BLaER1 treated with 17β-estradiol and CSF1 and Interleukin-3, amounts not matched to agents 10 nM and 100 nM (cell line): ENCODE data around the gene RNF144A.

Source experiments
- H3K27ac ChIP-seq, 11 experiments: shearing (Covaris generic); formaldehyde crosslinking; 2 replicates each; pipeline ENCODE4 v1.8.1; 2022
- H3K27me3 ChIP-seq, 11 experiments: shearing (Covaris generic); formaldehyde crosslinking; 2 replicates each; pipeline ENCODE4 v1.8.1; 2022
- H3K36me3 ChIP-seq, 11 experiments: shearing (Covaris generic); formaldehyde crosslinking; 2 replicates each; pipeline ENCODE4 v1.8.1; 2022
- H3K4me1 ChIP-seq, 10 experiments: shearing (Covaris generic); formaldehyde crosslinking; 2 replicates each; pipeline ENCODE4 v1.8.1; 2022
- H3K4me2 ChIP-seq, 11 experiments: shearing (Covaris generic); formaldehyde crosslinking; 2 replicates each; pipeline ENCODE4 v1.8.1; 2022
- H3K4me3 ChIP-seq, 10 experiments: shearing (Covaris generic); formaldehyde crosslinking; 2 replicates each; pipeline ENCODE4 v1.8.1; 2022
- H3K9ac ChIP-seq, 11 experiments: shearing (Covaris generic); formaldehyde crosslinking; 2 replicates each; pipeline ENCODE4 v1.8.1; 2022
- H3K9me3 ChIP-seq, 11 experiments: shearing (Covaris generic); formaldehyde crosslinking; replicated peaks in 1 of 11; 2 replicates each; pipeline ENCODE4 v1.8.1; 2022
- H4K20me1 ChIP-seq, 11 experiments: shearing (Covaris generic); formaldehyde crosslinking; 2 replicates each; pipeline ENCODE4 v1.8.1; 2022
- Cebpa-rat ChIP-seq, 11 experiments: shearing (Covaris generic); IDR thresholded peaks; 2 replicates each; pipeline ENCODE4 v1.8.1; 2022

RNF144A gene

GRCh38 chr2:6955511-6956136 is 38.4 kb downstream of the RNF144A start:
- Histone ChIP-seq H3K27me3 (no peaks in the 10 kb centered on the region), H3K36me3 (peaks cover 0 to 12% (median 0%) of the 10 kb centered on the region in 11 experiments; a peak in 2 of 22 replicates), H3K9me3 (no peaks in the 10 kb centered on the region), H3K9ac (no peak overlapping the region), H4K20me1 (no peaks in the 10 kb centered on the region), H3K27ac (no peak overlapping the region), H3K4me3 (no peak overlapping the region), H3K4me1 (no peaks in the 10 kb centered on the region), H3K4me2 (no peak overlapping the region)
- TF ChIP-seq Cebpa-rat (IDR thresholded peaks at IDR 0.05) = no peak

- no peaks in the 10 kb centered on the region for H3K9me3 ChIP-seq
- peaks cover 0 to 12% (median 0%) of the 10 kb centered on the region in 11 experiments; a peak in 3 of 22 replicates for H3K36me3 ChIP-seq
- no peaks in the 10 kb centered on the region for H3K4me1 ChIP-seq
- no peaks in the 10 kb centered on the region for H3K27me3 ChIP-seq
- no peak overlapping the region for H3K27ac ChIP-seq
- H3K4me3 ChIP-seq = no peak overlapping the region
- no peaks in the 10 kb centered on the region for H4K20me1 ChIP-seq
- H3K4me2 ChIP-seq = no peak overlapping the region
- no peak overlapping the region for H3K9ac ChIP-seq
- TF ChIP-seq Cebpa-rat (IDR thresholded peaks at IDR 0.05) = no peak
Measured at GRCh38 chr2:6956566-6956965, 39.4 kb downstream of the RNF144A start.

GRCh38 chr2:6957031-6957714 is 40.0 kb downstream of the RNF144A start:
- Histone ChIP-seq H4K20me1 (no peaks in the 10 kb centered on the region), H3K36me3 (peaks cover 0 to 17% (median 0%) of the 10 kb centered on the region in 11 experiments; a peak in 4 of 22 replicates), H3K4me1 (no peaks in the 10 kb centered on the region), H3K27me3 (no peaks in the 10 kb centered on the region), H3K4me2 (no peak overlapping the region), H3K4me3 (no peak overlapping the region), H3K27ac (no peak overlapping the region), H3K9me3 (0 out of 22 replicates have a peak, but pooled peaks cover 0 to 1% (median 0%) of the 10 kb centered on the region in 11 experiments), H3K9ac (no peak overlapping the region)
- no peak for TF ChIP-seq Cebpa-rat (IDR thresholded peaks at IDR 0.05)

GRCh38 chr2:6957910-6958615 is 40.9 kb downstream of the RNF144A start:
- Histone ChIP-seq H3K4me1 (no peaks in the 10 kb centered on the region), H3K9ac (no peak overlapping the region), H4K20me1 (no peaks in the 10 kb centered on the region), H3K36me3 (peaks cover 0 to 18% (median 0%) of the 10 kb centered on the region in 11 experiments; a peak in 6 of 22 replicates), H3K27me3 (no peaks in the 10 kb centered on the region), H3K27ac (no peak overlapping the region), H3K4me2 (no peak overlapping the region), H3K4me3 (no peak overlapping the region), H3K9me3 (0 out of 22 replicates have a peak, but pooled peaks cover 0 to 7% (median 0%) of the 10 kb centered on the region in 11 experiments)
- TF ChIP-seq Cebpa-rat (IDR thresholded peaks at IDR 0.05) = no peak

GRCh38 chr2:6958616-6959235 is 41.5 kb downstream of the RNF144A start:
- H3K9me3 ChIP-seq = peaks cover 0 to 14% (median 2%) of the 10 kb centered on the region in 11 experiments; a peak in 7 of 22 replicates
- no peak for TF ChIP-seq Cebpa-rat (IDR thresholded peaks at IDR 0.05)
- H4K20me1 ChIP-seq = no peaks in the 10 kb centered on the region
- no peak overlapping the region for H3K9ac ChIP-seq
- no peaks in the 10 kb centered on the region for H3K27me3 ChIP-seq
- no peak overlapping the region for H3K4me3 ChIP-seq
- H3K4me2 ChIP-seq = no peak overlapping the region
- peaks cover 0 to 18% (median 0%) of the 10 kb centered on the region in 11 experiments; a peak in 6 of 22 replicates for H3K36me3 ChIP-seq
- no peak overlapping the region for H3K27ac ChIP-seq
- H3K4me1 ChIP-seq = no peaks in the 10 kb centered on the region

GRCh38 chr2:6959751-6960150 is 42.5 kb downstream of the RNF144A start:
- H3K27me3 ChIP-seq = no peaks in the 10 kb centered on the region
- no peak overlapping the region for H3K9ac ChIP-seq
- H3K4me2 ChIP-seq = no peak overlapping the region
- no peaks in the 10 kb centered on the region for H3K4me1 ChIP-seq
- peaks cover 0 to 18% (median 0%) of the 10 kb centered on the region in 11 experiments; a peak in 6 of 22 replicates for H3K36me3 ChIP-seq
- H3K4me3 ChIP-seq = no peak overlapping the region
- H3K9me3 ChIP-seq = peaks cover 0 to 17% (median 5%) of the 10 kb centered on the region in 11 experiments; a peak in 7 of 22 replicates
- no peak for TF ChIP-seq Cebpa-rat (IDR thresholded peaks at IDR 0.05)
- H3K27ac ChIP-seq = no peak overlapping the region
- H4K20me1 ChIP-seq = no peaks in the 10 kb centered on the region

GRCh38 chr2:6960659-6961058 is 43.4 kb downstream of the RNF144A start:
- H3K4me2 ChIP-seq = no peak overlapping the region
- no peaks in the 10 kb centered on the region for H3K27me3 ChIP-seq
- no peak for TF ChIP-seq Cebpa-rat (IDR thresholded peaks at IDR 0.05)
- peaks cover 0 to 18% (median 0%) of the 10 kb centered on the region in 11 experiments; a peak in 6 of 22 replicates for H3K36me3 ChIP-seq
- peaks cover 0 to 17% (median 5%) of the 10 kb centered on the region in 11 experiments; a peak in 7 of 22 replicates for H3K9me3 ChIP-seq
- H3K27ac ChIP-seq = no peak overlapping the region
- H3K4me3 ChIP-seq = no peak overlapping the region
- no peak overlapping the region for H3K9ac ChIP-seq
- no peaks in the 10 kb centered on the region for H3K4me1 ChIP-seq
- no peaks in the 10 kb centered on the region for H4K20me1 ChIP-seq

GRCh38 chr2:6963727-6964126 is 46.5 kb downstream of the RNF144A start:
- Histone ChIP-seq H3K4me2 (no peak overlapping the region), H3K4me1 (peaks cover 0 to 6% (median 0%) of the 10 kb centered on the region in 10 experiments; a peak in 2 of 20 replicates), H3K27me3 (no peaks in the 10 kb centered on the region), H3K4me3 (no peak overlapping the region), H3K9ac (no peak overlapping the region), H3K9me3 (peaks cover 0 to 17% (median 5%) of the 10 kb centered on the region in 11 experiments; a peak in 7 of 22 replicates), H4K20me1 (no peaks in the 10 kb centered on the region), H3K36me3 (peaks cover 0 to 11% (median 3%) of the 10 kb centered on the region in 11 experiments; a peak in 5 of 22 replicates), H3K27ac (no peak overlapping the region)
- TF ChIP-seq Cebpa-rat (IDR thresholded peaks at IDR 0.05) = no peak
